Glomerular visceral epithelial cell (primary cell): ENCODE results near the gene NRGN.

Source experiments
- DNase-seq: peaks from one replicate; pipeline ENCODE4 v3.0.0-alpha.2; 2016; ENCODE audit errors: extremely low spot score

The NRGN gene

DNA sequence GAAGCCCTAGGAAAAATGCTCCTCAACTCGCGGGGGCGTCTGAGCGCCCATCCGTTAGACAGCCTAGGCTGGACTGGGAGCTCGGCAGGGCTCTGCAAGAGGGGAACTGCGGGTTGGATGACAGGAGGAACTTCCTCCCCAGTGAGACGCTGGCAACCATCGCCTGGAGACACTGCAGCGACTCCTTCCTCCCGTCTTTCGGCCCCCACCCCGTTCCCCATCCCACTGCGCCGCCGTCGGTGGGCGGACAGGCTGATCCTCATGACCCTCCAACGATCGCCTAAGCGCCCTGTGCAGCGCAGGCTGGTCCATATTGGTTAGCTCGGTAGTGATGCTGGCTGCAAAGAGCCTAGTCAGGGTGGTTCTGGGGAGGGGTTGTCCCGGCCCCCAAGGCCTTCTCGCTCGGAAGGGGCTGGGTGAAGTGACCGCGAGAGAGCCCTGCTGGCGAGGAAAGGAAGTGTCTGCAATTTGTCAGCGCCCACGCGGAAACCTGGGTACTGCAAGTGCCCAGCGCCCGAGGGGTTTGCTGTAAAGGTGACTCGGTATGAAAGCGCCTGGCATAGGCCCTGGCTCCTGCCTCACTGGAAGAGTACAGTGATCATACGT, 638 bp downstream of the NRGN start:
- DNase-seq: peak; percentile 30

DNA sequence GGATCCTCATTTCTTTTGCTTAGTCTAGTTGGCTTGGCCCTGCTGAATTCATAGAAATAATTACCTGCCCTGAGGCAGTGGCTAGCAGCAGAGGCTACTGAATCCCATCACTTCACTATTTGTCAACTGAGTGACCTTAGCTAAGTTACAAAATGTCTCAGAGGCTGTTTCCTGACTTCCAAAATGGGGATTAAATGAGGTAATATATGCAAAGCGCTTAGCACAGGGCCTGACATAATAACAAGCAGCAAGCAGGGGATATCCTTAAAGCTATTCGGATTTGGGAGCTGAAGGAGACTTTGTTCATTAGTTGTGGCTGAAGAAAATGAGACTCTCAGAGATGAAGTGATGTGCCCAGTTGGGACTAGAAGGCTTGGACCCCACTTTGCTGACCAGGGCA, 2.8 kb downstream of the NRGN start:
- no peak for DNase-seq

DNA sequence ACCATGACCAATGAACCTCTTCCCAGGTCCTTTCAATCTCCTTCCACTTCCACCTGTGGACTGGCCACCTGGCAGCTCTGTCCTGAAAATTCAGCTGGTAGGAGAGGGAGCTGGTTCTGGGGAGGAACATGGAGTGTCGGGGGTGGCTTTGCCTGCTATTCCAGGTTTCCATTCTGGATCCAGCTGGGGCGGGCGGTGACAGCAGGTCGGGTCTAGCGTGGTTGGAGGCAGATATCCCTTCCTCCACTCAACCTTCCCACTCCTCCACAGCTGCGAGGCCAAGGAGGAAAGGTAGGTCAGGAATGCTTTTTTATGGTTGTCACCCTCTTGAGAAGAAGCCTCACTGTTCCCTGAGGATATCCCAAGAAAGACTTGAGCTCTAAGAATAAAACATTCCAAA, 3.3 kb downstream of the NRGN start:
- DNase-seq: no peak

DNA sequence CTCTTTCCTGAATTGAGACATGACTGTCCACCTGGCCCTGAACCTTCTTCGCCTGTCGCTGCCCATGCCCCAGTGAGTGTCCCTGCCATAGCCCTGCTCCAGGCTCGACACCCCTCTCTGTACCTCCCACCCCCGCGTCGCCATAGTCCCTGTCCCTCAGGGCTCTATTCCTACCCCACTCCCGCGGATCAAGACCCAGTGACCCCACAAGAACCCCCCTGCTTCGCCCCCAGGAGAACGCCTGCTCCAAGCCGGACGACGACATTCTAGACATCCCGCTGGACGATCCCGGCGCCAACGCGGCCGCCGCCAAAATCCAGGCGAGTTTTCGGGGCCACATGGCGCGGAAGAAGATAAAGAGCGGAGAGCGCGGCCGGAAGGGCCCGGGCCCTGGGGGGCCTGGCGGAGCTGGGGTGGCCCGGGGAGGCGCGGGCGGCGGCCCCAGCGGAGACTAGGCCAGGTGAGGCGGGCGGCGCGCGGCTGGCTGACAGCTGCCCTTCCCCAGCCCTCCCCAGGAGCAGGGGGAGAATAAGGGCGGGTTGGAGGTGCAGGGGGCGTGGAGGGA, 5.6 kb downstream of the NRGN start:
- DNase-seq: no peak

DNA sequence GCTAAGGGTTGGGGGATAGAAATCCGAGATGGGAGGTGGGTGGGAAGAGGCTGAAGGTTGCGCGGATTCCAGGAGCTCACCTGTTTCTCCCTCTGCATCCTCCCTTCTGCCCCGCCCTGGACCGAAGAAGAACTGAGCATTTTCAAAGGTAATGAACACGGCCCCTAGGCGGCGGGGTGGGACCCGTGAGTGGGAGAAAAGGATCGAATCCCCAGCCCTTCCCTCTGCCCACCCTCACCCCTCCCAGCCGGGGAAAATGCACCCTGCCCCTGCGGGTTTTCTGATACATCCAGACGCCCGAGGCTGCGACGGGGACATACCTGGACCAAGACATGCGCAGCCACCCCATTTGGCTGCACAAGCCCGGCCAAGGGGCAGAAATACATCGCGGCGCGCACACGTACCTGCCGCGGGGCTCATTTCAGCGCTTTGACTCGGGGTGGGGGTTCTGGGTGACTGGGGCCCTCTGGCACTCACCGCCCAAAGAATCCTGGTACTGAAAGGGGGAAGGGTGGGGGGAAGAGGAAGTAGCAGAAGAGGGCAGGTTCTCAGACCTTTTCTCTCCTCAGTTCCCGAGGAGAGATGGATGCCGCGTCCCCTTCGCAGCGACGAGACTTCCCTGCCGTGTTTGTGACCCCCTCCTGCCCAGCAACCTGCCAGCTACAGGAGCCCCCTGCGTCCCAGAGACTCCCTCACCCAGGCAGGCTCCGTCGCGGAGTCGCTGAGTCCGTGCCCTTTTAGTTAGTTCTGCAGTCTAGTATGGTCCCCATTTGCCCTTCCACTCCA, 6.3 kb downstream of the NRGN start:
- DNase-seq: no peak

DNA sequence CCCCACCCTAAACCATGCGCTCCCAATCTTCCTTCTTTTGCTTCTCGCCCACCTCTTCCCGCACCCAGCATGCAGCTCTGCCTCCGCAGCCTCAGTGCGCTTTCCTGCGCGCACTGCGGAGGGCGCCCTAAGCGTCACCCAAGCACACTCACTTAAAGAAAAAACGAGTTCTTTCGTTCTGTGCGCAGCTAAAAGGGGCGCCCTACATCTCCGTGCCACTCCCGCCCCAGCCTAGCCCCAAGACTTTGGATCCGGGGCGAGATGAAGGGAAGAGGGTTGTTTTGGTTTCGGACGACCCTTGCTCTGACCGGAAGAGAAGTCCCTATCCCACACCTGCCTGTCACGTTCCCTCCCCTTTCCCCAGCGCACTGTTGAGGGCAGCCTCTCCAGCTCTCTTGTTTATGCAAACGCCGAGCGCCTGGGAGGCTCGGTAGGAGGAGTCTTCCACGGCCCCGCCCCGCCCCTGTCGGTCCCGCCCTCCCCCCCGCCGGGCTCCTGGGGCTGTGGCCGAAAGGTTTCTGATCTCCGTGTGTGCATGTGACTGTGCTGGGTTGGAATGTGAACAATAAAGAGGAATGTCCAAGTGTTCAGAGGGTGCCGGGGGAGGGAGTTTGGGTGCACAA, 7.0 kb downstream of the NRGN start:
- peak; percentile 83 for DNase-seq

DNA sequence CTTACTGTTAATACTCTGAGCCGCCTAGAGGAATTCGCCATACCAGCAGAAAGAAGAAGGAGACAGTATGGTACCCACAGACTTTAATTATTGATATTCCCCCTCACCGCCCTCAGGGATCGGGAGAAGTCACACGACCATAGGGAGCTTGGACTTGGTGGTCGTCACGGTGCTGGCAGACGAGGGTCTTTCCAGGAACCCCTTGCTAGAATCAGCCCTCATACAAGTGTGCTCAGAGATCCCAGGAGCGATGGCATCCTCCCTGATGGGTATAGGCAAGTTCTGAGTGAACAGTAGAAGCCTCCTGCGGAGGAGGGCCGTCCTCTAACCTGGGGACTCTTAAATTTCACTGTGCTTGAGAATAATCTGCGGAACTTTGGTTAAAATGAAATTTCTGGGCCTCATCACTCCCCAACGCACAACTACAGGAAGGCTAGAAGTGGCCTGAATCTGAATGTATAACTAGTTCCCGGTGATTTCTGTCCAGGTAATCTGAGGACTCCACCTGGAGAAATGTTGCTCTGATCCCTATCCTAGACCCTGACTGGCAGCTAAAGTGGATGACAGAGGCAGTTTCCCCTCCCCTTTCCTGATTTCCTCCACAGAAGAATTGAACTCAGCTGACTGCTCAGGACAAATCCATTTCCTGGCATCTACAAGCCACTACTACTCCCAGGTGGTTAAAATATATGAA, 7.8 kb downstream of the NRGN start:
- DNase-seq: no peak

DNA sequence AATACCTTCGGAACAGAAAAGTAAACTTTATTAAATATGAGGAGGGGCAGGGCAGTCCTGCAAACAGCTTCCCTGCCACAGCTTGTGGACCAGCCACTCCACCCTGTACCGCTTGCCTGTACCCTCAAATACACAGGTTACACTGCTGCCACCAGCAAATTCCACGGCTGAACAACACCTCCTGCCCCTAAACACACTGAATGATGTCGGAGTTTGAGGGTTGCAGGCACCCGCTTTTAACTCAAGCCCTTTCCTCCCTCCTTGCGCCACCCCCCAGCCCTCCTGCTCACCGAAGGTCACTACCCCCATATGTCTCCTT, 8.3 kb downstream of the NRGN start:
- DNase-seq: no peak

DNA sequence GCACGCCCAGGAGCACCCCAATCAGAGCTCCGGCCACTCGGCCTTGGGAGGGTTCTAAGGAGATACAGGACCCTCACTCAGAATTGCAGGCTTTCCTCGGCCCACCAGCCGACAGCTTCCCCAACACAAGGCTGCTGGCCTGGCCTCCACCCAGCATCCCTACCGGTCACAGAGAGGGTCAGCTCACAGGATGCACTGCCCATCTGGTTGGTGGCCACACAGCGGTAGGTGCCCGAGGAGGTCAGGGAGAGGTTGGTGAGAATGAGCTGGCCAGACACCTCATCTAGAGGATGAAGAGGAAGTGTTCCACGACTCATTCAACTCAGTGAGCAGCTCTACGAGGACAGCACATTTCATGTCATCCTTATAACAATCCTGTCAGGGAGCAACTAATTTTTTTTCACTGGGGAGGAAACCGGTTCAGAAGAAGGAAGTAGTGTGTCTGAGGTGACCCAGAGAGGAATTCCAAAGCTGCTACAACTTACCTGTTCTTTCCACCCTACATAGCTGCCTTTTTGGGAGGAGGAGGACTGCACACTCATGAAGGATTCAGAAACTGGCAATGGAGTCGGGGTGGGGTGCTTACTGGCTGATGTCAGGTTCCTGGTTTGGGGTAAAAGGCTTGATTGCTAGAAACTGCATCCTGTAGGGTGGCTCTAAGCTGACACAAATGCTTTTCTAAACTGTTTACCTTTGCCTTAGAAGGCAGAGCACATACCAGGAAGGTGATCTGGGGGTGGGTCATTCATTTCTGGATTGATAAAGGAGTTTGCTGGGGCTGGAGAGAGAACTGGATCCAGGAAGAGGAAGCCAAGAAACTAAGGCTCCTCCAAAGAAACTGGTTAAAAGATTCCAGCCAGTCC, 9.0 kb downstream of the NRGN start:
- peak; percentile 25 for DNase-seq

DNA sequence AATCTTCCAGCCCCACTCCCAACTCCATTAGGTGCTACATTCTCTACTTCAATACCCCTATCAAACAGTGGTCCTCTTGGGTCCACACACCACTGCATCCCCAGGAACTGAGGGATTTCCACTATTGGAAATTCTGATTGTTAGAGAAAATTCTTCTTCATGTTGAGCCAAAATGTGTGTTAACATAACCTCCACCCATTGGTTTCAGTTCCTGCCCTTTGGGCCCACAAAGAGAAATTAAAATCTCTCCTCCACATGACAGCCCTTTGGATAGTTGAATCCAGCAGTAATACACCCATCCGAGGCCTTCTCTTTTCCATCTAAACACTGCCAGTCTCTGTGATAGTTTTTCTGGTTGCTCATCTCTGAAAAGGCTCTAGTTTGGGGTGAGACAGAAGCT, 10.2 kb downstream of the NRGN start:
- DNase-seq: no peak

DNA sequence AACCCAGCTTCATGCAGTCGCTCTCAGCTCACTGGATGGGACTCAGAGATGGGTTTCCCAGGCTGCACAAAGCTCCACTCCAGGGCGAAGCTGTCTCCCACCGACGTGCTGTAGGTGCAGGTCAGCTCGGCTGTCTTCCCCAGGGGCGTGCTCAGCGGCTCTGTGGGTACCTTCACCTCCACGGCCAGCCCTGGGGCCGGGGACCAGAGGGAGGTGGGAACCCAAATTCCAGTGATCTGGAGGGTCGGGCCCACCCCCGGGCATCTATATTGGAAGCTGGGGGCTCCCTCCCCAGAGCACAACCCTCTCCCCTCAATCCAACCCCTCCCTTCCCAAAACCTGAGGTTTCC, 11.6 kb downstream of the NRGN start:
- DNase-seq: no peak

DNA sequence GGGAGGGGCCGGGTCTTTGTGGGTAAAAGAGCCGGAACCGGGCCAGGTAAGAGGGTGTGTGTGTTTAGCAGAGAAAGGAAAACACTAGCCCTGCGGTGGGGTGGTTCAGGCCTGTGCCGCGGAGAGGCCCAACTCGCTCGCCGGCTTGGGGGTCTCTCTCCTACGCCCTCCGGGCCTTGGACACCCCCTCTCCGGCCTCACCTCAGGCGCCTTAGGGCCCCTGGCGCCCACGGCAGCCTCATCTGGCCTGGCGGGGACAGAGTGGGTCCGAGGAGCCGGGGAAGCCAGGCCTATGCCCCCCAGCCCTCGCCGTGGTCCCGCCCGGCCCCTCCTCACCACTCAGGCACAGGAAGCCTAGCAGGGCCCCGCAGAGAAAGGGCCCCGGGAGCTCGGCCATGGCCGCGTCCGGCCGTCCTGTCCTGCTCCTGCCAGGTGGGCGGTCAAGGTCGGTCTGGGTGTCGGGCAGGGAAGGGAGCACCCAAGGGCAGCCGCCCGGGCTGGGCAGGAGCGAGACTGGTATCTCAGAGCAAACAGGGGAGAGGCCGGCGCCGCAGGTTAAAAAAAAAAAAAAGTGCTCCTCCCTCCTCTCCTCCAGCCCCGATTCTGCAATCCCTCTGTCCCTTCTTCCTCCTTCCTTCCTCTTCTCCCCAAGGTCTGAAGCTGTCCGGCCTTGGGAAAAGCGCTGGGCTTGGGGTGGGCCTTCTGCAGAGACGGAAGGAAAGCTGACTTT, 12.2 kb downstream of the NRGN start, which contains the start of gene VSIG2:
VSIG2 (minus strand) TSS at position 515 of the 730 bp plus-strand sequence; CDS start at position 397, 118 bp downstream.
- DNase-seq: no peak

DNA sequence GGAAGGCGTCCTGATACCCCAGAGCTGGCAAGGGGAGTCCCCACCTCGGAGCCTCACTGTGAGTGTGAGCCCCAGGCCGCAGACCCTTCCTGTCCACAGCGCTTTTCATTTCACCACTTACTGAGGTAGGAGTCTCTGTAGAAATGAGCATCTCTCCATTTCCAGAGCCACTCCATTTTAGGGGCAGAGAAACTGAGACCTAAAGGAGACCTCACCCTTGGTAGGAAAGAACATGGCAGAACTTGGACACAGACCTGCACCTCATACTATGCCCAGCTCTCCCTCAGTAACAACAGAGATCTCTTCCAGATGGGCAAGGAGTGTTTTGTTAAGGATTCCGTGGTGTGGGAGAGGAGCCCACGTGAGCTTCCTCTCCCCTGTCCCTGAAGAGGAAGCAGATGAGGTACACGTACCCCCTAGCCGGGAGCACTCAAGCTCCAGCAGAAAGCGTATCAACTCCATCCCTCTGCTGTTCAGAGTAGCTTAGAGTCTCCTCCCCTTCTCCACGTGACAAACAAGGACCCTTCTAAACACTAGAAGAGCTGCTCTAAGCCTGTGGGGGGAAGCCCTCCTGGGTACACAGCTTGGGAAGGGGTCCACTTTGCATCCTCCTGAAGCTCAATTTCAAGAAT, 12.8 kb downstream of the NRGN start:
- no peak for DNase-seq

DNA sequence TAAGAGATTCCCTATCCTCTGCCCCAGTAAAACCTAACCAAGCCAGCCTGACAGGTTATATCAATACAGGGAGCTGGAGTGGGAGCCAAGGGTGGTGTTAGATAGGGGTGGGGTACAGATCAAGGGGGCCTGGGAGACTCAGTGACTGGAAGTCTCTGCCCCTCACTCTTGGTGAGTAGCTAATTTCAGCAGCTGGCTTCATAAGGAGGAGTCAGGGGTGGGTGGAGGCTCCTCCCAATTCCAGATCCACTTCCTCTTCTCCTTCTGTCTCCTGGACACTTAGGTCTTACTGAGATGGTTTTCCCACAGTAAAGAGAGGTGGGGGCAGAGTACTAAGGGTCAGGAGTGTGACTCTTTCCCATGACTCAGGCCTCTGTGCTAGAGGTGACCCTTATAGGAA, 13.5 kb downstream of the NRGN start:
- no peak for DNase-seq

DNA sequence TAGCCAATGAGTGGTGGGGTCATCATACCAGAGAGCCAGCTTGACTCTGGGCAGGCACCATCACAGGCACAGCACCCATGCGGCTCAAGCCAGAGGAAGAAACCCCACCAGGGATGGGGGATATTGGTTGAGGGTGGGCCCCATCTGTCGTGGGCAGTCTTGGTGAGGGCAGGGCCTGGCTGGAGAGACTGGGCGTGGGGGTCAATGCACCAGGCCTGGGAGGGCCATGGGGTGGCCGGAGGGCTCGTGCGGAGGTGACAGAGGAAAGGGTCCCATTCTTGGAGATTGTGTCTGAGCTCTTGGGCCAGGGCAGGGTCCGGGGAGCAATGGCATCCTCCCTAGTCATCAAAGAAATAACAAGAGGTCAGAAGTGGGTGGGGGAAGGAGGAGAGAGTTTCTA, 13.9 kb downstream of the NRGN start:
- DNase-seq: no peak

DNA sequence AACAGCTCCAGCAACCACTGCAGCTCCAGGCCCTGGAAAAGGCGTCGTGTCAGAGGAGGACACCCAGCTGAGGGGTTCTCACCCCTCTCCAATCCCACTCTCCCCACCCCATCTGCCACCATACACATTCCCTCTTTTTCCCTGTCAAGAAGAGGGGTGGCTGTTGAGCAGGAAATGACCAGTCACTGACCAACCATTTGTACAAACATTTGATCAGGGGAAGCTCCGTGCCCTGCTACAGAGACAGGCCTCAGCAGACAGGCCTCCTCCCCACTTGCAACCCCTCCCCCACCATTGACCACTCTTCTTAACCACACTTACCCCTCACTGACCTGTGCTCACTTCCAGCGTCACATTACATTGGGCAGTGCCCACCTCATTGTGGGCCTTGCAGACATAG, 14.6 kb downstream of the NRGN start:
- DNase-seq: no peak

DNA sequence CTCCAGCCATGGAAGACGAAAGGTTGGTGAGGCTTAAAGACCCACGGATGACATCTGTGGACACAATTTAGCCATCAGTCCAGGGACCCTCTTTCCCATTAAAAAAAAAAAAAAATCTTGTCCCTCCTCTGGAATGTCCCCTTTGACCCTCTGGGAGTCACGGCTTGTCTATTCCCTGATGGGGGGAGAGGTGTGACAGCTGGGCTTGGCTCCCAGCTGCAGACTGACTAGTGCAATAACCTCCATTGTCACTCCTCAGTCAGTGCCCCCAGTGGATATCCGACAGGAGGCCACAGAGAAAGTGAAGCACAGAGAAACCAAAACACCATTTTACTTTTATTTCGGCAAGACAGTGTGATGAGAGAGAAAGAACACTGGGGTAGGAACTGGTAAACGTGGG, 15.0 kb downstream of the NRGN start:
- DNase-seq: no peak

DNA sequence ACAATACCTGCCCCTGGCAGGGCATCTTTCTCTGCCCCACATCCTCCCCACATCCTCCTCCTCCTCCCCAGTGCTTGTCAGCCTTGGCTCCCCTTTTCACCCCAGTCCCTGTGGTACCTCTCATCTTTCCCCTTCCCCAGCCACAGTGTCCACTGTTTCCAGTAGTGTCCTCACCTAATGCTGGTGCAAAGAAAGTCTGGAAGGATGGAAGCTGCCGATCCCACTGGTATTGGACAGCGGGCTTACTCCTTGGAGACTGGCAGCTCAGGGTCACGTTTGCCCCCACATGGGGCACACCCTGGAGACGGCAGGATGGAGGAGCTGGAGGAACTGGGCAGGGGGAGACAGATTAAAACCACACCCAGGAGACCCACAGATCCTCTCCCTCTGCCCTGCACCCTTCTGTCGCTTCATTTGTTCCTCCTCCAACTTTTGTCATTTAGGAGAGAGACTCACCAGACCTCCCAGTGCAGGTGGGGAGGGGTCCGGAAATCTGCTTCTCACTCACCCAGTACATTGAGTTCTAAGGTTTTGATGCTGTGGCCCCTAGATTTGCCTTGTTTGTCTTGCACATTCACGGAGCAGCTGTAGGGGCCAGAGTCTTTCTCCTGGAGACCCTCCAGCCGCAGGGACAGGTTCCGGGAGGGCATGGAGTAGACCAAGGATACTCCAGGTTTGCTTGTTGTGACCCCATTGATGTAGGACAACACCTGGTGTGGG, 16.5 kb downstream of the NRGN start:
- DNase-seq: no peak

DNA sequence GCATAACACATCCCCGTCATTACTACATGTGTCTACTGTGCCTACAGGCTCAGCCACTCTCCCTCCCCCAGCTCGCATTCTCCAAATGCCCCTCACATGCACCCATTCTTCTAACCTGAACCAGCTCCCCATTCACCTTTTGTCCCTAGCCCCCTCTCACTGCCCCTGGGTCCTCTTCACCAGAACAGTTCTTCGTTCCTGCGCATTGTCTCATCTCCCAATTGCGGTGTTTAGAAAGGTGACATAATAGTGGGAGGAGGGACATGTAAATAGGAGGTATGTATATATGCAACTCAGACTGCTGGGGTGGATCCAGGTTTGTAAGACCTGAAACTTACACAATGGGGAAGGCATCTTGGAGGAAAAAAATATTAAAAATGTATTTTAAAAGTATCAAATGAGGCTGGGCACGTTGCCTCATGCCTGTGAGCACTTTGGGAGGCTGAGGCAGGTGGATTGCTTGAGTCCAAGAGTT, 17.0 kb downstream of the NRGN start:
- no peak for DNase-seq

DNA sequence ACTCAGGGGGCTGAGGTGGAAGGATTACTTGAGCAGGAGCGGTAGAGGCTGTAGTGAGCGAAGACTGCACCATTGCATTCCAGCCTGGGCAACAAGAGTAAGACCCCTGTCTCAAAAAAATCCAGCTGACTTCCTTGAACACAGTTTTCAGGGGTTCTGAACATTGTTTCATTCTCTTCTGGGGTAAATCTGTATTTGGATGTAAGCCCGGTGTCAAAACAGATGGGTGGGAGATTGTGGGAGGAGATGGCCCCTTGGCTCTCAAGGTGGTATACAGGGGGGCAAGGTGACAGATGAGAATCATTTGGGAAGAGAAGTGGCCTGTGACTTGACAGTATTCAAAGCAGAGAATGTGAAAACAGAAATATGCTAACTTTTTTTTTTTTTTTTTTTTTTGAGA, 17.6 kb downstream of the NRGN start:
- no peak for DNase-seq
